ENCODE results near the gene PLXDC1.

Gene PLXDC1

GRCh38 chr17:39144416-39144840, 7.0 kb downstream of the PLXDC1 start:
- no peak for TF ChIP-seq CTCF (IDR thresholded peaks at IDR 0.05; ENCODE audit: extremely low read depth, missing control alignments)
- DNase-seq (ENCODE audit: low spot score), result no peak

GRCh38 chr17:39143552-39144093, 7.8 kb downstream of the PLXDC1 start:
- DNase-seq (ENCODE audit: low spot score), result no peak
- TF ChIP-seq CTCF (IDR thresholded peaks at IDR 0.05; ENCODE audit: extremely low read depth, missing control alignments), result no peak

- DNase-seq (ENCODE audit: low spot score), result no peak
- TF ChIP-seq CTCF (IDR thresholded peaks at IDR 0.05; ENCODE audit: extremely low read depth, missing control alignments), result no peak
These were observed 9.3 kb downstream of the PLXDC1 start for GRCh38 chr17:39141915-39142664.

GRCh38 chr17:39141294-39141693, 10.1 kb downstream of the PLXDC1 start:
- TF ChIP-seq CTCF (IDR thresholded peaks at IDR 0.05; ENCODE audit: extremely low read depth, missing control alignments), result no peak
- DNase-seq (ENCODE audit: low spot score), result no peak

- TF ChIP-seq CTCF (IDR thresholded peaks at IDR 0.05; ENCODE audit: extremely low read depth, missing control alignments), result no peak
- DNase-seq (ENCODE audit: low spot score), result no peak
These were observed 11.9 kb downstream of the PLXDC1 start for GRCh38 chr17:39139561-39139960.

- no peak for DNase-seq (ENCODE audit: low spot score)
- no peak for TF ChIP-seq CTCF (IDR thresholded peaks at IDR 0.05; ENCODE audit: extremely low read depth, missing control alignments)
These were observed 12.3 kb downstream of the PLXDC1 start for GRCh38 chr17:39139161-39139511.

- DNase-seq (ENCODE audit: low spot score), result no peak
- TF ChIP-seq CTCF (IDR thresholded peaks at IDR 0.05; ENCODE audit: extremely low read depth, missing control alignments), result no peak
These were observed 12.8 kb downstream of the PLXDC1 start for GRCh38 chr17:39138431-39139160.

Measured in GM20000 (cell line).